Measurements from ENCODE around the gene SFI1. TPM values are rescaled to one million over a fixed set of nuclear protein-coding genes. Genes with fewer than 3 reads are reported as not detected.

SFI1 gene
- total and polyA plus RNA-seq, 2 of the 8 experiments (the other 6 are each of a cell fraction or from before 2014, with no cell fraction given), result 10.4 to 30.1 TPM

GRCh38 chr22:31629741-31630184 is 133.4 kb downstream of the SFI1 start:
- FAIRE-seq (no peak), DNase-seq (ENCODE audit: low read depth in 1 of 2, low spot score in 2 of 2) (no peak)
- no peak overlapping the region for H4K5ac ChIP-seq (ENCODE audit: insufficient read length, low read depth, low read length)
- 78% methylated on average over 12 of the region's 14 CpGs; no CpG with 5 or more reads in 1 of the 2 experiments for WGBS, 2 experiments (ENCODE audit: extremely low coverage in 1 of 2, insufficient coverage in 1 of 2, insufficient read length in 1 of 2, insufficient replicate concordance in 2 of 2, low coverage in 1 of 2, low lambda C conversion rate in 2 of 2, missing lambda C conversion rate in 1 of 2)
- H4K91ac ChIP-seq (replicated peaks; ENCODE audit: insufficient read length, low read length), result peak overlapping the region; percentile 36
- peaks cover 5 to 40% (median 31%) of the 10 kb centered on the region in 4 experiments for H3K4me1 ChIP-seq (replicated peaks in 1 of 4; ENCODE audit: control insufficient read depth in 3 of 4, insufficient read depth in 4 of 4, low read length in 3 of 4)
- no peak overlapping the region for H2BK15ac ChIP-seq (ENCODE audit: low read length)
- H3K4me2 ChIP-seq (ENCODE audit: insufficient read depth in 1 of 2, low read depth in 2 of 2, low read length in 2 of 2), result peak overlapping the region; percentile 69 to 96
- peak overlapping the region; percentile 82 for H4K8ac ChIP-seq (ENCODE audit: extremely low read depth, insufficient read depth, low read length)
- H3K9me3 ChIP-seq (ENCODE audit: insufficient read depth in 2 of 2, low read depth in 1 of 2, low read length in 1 of 2), result no peaks in the 10 kb centered on the region
- no peak overlapping the region for H2AFZ ChIP-seq (ENCODE audit: low read length)
- peak overlapping the region in 1 of 4 experiments; percentile 58; a peak in 1 of 7 replicates for H3K9ac ChIP-seq (replicated peaks in 1 of 4; ENCODE audit: extremely low read depth in 1 of 4, low read depth in 3 of 4, low read length in 3 of 4)
- peak overlapping the region; percentile 60; the same call in 1 of the 2 replicates for H2BK5ac ChIP-seq (ENCODE audit: low read depth, low read length)
- no peak overlapping the region for H2AK5ac ChIP-seq (ENCODE audit: low read depth, low read length)
- peak overlapping the region; percentile 58 to 97 (median 60) for H3K4me3 ChIP-seq (ENCODE audit: extremely low read depth in 1 of 4, insufficient read depth in 2 of 4, low read depth in 3 of 4, low read length in 4 of 4)
- no peak overlapping the region for H3K23ac ChIP-seq (ENCODE audit: insufficient read length)
- no peak overlapping the region for H3K56ac ChIP-seq (replicated peaks; ENCODE audit: insufficient read length, low read depth, low read length)
- H3K23me2 ChIP-seq (ENCODE audit: low read depth, low read length), result peaks cover 14% of the 10 kb centered on the region; the same call in 1 of the 2 replicates
- H2BK12ac ChIP-seq (ENCODE audit: low read depth, low read length), result no peak overlapping the region
- peaks cover 18 to 46% of the 10 kb centered on the region in 2 experiments for H4K20me1 ChIP-seq (replicated peaks in 1 of 2; ENCODE audit: control insufficient read depth in 1 of 2, insufficient read depth in 2 of 2, low read length in 2 of 2)
- H2BK20ac ChIP-seq (ENCODE audit: low read length), result no peak overlapping the region
- TF ChIP-seq BACH1 (IDR thresholded peaks at IDR 0.05; ENCODE audit: low read length) (no peak), EZH2 (IDR thresholded peaks at IDR 0.05; ENCODE audit: low read depth, low read length, severe bottlenecking) (no peak), CREB1 (IDR thresholded peaks at IDR 0.05) (no peak), SUZ12 (IDR thresholded peaks at IDR 0.05; ENCODE audit: low read length) (no peak), TAF1 (IDR thresholded peaks at IDR 0.05; ENCODE audit: low read depth, low read length) (no peak), SP1 (IDR thresholded peaks at IDR 0.05; ENCODE audit: low read depth, low read length) (no peak), JUN (IDR thresholded peaks at IDR 0.05; ENCODE audit: low read depth, low read length) (no peak), RXRA (IDR thresholded peaks at IDR 0.05; ENCODE audit: insufficient read depth, low read depth, low read length) (no peak), KDM1A (IDR thresholded peaks at IDR 0.05; ENCODE audit: borderline replicate concordance, low read length) (no peak), CTBP2 (IDR thresholded peaks at IDR 0.05; ENCODE audit: borderline replicate concordance, insufficient read depth, insufficient read length, low read length) (no peak), KDM4A (IDR thresholded peaks at IDR 0.05; ENCODE audit: low read depth, low read length, severe bottlenecking) (no peak), POLR2A (IDR thresholded peaks at IDR 0.05; ENCODE audit: control extremely low read depth in 1 of 2, low read depth in 2 of 2, low read length in 2 of 2) (no peak), ZNF274 (IDR thresholded peaks at IDR 0.05; ENCODE audit: borderline replicate concordance, extremely low read depth, low read length) (no peak), CBX8 (IDR thresholded peaks at IDR 0.05; ENCODE audit: borderline replicate concordance, low read depth, low read length) (no peak)
- H3K27ac ChIP-seq (ENCODE audit: low read depth, low read length), result no peak overlapping the region
- H3K4ac ChIP-seq (replicated peaks; ENCODE audit: insufficient read length, low read depth, low read length), result no peak overlapping the region
- H3K36me3 ChIP-seq (ENCODE audit: control insufficient read depth in 2 of 4, insufficient read depth in 4 of 4, low read length in 3 of 4), result no peaks in the 10 kb centered on the region
- ChIA-PET CTCF (ENCODE audit: partially characterized antibody) (interaction anchor here (0.6 to 9.3 kb wide), 8 partner anchors 9 to 69 kb away, joined by 3 to 105 read pairs (median 4); partner anchors contain the start of gene PISD), POLR2A (ENCODE audit: partially characterized antibody) (interaction anchor here (1.3 to 2.8 kb wide), 7 partner anchors 9 to 283 kb away, joined by 4 to 24 read pairs (median 10); partner anchors contain the start of genes DEPDC5, PATZ1 and PISD)
- peaks cover 46% of the 10 kb centered on the region for H3K79me1 ChIP-seq (ENCODE audit: low read depth, low read length)
- H3K27me3 ChIP-seq (replicated peaks in 1 of 4; ENCODE audit: control insufficient read depth in 3 of 4, extremely low read depth in 1 of 4, insufficient read depth in 3 of 4, low read length in 3 of 4), result no peaks in the 10 kb centered on the region
- no peak overlapping the region for H2BK120ac ChIP-seq (replicated peaks; ENCODE audit: low read depth, low read length)
- no peak overlapping the region for H3K14ac ChIP-seq (ENCODE audit: insufficient read length)
- H3K18ac ChIP-seq (ENCODE audit: extremely low read depth, low read length), result no peak overlapping the region
- H3K79me2 ChIP-seq (ENCODE audit: control insufficient read depth in 1 of 2, insufficient read depth in 2 of 2, low read length in 2 of 2), result peaks cover 0 to 65% of the 10 kb centered on the region in 2 experiments; a peak in 2 of 4 replicates
